GM21619 (cell line): ENCODE data around the gene ANKFY1.

Experiments
- ATAC-seq: cut with Tn5 transposase; IDR thresholded peaks from one replicate; pipeline ENCODE4 v1.9.1; 2021; ENCODE audit not compliant: unreplicated experiment

The ANKFY1 gene

DNA sequence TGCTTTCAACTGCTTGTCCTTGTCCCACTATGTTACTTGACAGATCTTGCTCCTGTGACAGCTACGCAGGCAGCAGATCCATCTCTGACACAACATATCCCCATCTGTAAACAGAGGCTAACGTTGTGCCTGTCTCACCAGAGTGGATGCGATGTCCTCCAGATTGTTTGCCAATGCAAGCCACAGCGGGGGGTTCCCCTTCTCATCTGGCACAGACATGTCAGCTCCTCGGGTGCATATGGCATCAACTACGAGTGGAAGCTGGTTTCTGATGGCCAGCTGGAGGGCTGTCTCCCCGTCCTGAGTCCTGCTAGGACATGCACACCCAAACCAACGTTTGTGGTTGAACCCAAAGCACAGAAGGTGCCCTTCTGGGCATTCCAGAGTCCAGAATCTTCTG lies 81.7 kb downstream of the ANKFY1 start:
- ATAC-seq, result no peak

DNA sequence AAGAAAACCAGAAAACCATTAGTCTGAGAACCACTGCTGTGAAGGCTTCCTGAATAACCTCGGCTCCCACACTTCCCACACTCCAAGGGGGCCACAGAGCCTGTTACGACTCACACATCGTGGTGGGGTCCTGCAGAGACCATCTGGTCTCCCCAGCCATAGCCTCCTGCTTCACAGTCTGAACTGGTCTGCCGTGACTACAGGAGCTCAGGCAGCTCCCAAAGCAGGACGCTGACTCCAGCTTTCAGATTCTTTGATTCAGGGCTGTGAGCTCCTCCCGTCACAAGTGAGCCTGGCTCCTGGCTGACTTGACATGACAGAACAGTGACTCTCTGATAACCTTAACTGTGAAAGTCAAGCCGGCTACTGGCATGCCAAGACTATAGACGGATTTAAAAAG lies 83.0 kb downstream of the ANKFY1 start:
- no peak for ATAC-seq

GRCh38 chr17:4179071-4179470 lies 84.7 kb downstream of the ANKFY1 start:
- ATAC-seq, result no peak

DNA sequence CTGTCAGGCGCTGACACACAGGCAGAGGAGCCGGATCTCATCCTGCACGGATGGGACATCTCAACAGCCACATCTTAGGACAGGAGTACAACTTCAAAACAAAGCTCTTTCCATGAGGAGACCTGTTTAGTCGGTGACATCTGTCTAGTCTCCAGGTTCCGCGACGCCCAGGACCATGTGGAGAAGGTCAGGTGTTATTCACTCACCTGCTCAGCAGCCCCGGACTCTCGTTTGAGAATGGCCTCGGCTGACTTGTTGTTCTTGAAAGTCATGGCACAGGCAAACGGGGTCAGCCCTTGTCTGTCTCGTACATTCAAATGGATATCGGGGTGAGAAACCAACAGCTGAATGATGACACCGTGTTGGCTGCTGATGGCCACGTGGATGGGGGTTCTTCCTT lies 85.1 kb downstream of the ANKFY1 start:
- no peak for ATAC-seq

DNA sequence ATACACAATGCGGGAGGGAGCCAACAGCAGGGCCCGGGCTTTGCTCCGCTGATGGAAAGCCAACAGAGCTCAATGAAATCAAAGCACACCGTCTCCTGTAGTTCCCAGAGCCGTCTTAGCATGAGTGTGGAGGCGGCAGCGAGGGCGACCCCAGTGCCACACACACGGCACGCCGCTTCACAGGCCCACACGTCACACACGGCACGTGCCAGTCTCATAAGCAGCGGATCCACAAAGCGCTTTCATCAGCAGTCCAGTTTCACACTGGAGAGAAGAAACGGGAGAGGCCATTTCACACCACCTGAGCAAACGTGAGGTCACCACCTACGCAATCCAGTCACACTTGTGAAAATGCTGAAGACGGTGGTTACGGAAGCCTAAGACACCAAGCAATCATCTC lies 86.0 kb downstream of the ANKFY1 start:
- ATAC-seq, result no peak

DNA sequence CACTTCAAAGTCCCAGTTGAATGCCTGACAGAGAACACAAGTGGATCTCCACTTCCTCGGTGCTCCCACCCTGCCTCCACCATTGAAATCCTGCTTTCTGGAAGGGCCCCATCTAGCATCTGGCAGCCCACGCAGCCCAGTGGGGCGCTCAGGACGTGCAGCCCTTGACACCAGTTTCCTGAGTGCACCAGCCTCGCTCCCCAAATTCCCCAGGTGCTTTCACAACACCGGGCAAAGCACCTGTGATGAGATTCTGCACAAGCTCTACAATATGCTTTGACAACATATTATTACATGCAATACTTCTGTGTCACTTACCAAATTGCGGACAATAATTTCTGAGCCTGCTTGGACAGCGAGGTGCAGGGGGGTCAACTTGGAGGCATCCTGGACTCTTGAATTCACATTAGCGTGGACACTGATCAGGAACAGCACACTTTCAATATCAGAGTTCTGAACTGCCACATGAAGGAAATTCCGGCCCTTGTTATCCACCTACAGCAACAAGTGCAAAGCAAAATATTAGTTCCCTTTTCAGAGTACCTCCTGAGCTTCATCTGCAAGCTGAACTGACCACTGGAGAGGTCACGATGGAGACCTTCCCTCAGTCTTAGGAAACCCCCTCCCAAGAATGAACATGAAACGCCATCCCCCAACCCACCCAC lies 86.8 kb downstream of the ANKFY1 start:
- ATAC-seq, result no peak

- ATAC-seq, result no peak
These were observed 87.6 kb downstream of the ANKFY1 start for GRCh38 chr17:4175921-4176807.

- no peak for ATAC-seq
These were observed 89.2 kb downstream of the ANKFY1 start for GRCh38 chr17:4174556-4174955.

DNA sequence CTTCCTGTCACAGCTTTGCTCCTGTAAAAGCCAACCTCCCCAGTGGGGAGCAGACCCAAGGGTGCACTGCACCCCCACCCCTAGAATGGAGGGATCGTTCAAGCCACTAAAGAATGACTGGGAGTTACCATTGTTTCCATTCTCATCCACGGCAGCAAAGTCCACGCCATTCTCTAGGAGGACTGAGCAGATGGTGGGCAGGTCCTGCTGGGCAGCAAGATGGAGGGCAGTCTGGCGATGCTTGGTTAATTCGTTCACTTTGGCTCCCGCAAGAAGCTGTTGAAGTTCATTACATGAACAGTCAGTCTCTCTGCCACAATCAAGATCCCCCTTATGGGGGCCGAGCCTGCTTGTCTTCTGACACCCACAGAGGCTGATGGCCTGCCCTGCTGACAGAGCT lies 90.0 kb downstream of the ANKFY1 start:
- ATAC-seq, result no peak

DNA sequence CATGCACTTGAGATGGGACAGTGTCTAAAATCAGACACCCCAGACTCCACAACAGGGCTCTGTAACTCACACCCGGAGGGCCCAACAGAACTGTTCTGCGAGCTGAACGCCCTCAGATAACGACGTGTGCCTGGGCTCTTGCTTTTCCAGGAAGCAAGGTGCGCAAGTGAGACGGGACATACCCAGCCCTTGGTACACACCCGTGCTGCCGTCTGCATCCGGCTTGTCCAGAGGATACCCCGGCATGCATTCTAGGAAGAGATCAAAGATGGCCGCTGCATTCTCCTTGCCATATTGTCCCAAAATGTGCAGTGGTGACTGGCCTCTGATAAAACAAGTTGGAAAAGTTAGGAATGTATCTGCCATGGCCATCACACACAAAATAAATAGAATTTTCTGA lies 91.4 kb downstream of the ANKFY1 start:
- no peak for ATAC-seq

GRCh38 chr17:4170639-4171280 lies 93.0 kb downstream of the ANKFY1 start:
- ATAC-seq, result no peak

GRCh38 chr17:4167786-4168185 lies 96.0 kb downstream of the ANKFY1 start:
- no peak for ATAC-seq

GRCh38 chr17:4166419-4166818 lies 97.4 kb downstream of the ANKFY1 start:
- ATAC-seq, result no peak

DNA sequence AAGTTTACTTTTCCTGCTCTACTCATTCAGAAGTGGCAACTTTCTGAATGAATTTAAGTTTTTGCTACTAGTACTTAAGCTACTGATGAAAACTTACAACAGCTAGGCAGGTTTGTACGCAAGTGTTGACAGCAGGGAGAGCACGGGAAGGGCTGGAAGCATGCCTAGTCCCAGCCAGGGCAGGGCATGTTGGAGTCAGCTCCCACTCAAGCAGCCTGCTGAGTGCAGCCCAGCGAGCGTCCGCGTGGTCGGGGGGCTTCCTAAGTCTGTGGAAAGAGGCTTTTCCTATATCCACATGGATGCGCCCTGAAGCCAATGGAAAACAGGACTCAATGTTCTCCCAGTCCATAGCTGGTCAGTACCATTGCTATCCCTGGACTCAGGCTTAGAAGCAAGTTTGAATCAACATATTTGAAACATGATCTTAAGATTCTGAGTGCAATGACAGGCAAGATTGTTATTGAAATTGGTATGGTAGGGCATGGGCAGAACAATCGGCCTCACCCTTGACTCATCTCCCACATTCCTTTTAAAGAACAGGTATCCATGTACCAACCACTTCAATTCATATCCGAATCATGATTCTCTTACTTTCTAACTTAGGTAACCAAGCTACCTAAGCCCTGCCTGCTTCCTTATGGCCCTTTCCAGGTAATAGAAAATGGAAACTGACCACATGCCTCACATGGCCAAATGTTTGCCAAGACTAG lies 98.3 kb downstream of the ANKFY1 start:
- ATAC-seq, result no peak

GRCh38 chr17:4163951-4164350 lies 99.8 kb downstream of the ANKFY1 start:
- ATAC-seq, result no peak

DNA sequence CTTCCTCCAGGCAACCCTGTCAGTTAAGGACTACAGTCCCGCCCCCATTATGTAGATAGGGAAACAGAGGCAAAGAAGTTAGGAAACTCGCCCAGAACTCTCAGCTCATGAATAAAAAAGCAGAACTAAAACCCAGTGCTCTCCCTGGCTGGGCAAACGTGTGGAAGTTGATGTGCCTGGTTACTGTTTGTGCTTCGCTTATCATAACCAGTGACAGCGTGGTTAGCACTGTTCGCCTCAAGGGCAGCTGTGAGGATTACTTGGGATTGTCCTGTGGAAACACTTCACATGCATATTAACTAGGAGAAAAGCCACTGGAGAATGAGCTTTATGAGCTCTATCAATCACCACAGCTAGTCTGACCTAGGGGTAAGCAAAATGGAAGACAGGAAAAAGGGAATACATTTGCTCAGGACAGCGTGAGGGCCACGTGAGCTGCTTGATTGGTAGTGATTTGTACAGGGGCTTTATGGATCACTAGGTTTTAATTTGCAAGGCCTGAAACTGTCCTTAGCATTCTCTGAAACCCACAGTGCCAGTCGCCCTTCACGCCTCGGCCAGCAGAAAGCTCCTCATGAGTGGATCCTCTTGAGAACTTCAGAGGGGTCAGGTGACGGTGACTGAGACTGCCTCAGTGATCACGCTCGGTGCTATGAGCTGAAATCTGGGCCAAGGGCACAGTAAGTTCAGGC lies 100.9 kb downstream of the ANKFY1 start:
- no peak for ATAC-seq

DNA sequence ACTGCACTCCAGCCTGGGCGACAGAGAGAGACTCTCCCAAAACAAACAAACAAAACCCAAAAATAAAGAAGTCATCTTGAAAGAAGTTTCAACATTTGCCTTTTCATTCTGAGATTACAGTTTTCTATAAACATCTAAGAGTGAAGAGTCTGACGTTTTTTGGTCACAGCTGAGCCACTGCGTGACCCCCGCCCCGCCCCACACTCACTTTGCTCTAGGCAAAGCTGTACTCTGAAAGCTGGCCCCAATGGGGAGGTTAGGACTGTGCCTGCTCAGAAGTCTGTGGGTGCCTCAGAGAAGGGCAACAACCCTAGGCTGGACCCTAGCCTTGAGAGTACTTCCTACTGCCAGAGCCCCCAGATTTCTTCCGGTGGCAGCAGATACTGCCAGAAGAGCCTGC lies 101.5 kb downstream of the ANKFY1 start:
- no peak for ATAC-seq

DNA sequence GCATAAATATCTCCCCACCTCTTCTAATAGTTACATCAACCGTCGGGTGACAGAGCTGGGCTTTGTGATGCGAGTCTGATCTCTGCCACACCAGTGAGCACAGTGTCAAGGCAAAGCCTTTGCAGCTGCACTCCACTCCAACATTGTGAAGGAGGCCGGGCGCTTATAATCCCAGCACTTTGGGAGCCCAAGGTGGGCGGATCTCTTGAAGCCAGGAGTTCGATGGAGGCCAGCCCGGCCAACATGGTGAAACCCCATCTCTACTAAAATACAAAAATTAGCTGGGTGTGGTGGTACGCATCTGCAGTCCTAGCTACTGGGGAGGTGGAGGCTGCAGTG lies 101.8 kb downstream of the ANKFY1 start:
- ATAC-seq, result no peak

DNA sequence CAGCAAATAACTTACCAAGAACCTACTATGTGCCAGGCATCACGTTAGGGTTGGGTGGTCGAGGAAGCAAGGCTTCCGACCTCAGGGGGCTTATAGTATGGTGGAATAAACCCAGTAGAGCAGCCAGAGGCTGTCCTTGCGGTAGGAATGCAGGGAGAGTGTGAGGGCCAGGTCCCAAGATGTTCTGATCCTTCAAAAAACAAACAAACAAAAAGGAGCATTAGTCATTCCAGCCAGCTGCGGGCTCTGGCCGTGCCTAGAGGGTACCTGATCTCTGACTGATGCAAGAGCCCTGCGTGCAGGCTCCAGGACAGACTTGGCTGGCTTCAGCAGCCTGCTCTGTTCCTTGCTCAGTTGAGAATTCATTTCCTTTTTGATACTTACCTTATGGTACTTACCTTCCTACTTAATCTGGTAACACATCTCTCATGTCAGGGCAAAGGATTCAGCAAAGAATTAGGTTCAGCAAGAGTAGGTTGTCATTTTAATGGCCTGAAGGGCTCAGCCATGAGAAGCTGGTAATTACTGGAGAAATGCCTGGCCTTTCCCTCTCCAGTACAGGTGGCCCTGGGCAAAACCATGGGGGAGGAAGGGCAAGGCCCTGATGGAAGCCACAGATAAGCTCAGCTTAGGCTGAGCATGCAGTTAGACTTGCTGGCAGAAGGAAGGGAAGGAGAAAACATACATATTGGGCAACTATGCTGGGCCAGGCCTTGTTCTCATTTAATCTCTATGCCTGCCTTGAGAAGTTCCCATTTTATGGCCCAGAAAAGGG lies 102.4 kb downstream of the ANKFY1 start:
- no peak for ATAC-seq

GRCh38 chr17:4160294-4160859 lies 103.4 kb downstream of the ANKFY1 start:
- no peak for ATAC-seq
